Activated T-helper 2 cell treated with anti-CD3 and anti-CD28 coated beads, Interferon-gamma antibody, Interleukin-2, Interleukin-4, amounts not matched to agents 10 μg/mL and 5 μg/mL and 100 μg/mL, durations not matched to agents 14 hours and 24 hours and 36 hours (primary cell): ENCODE measurements around the gene HLCS. TPM values are rescaled to one million over a fixed set of nuclear protein-coding genes. Genes with fewer than 3 reads are reported as not detected.

Experiments used
- total RNA-seq: library from RNA; stranded (reverse); gene quantifications from 2 replicates; pipeline ENCODE4 v1.2.3, GENCODE V29; 2022

HLCS gene
- total RNA-seq, 1 donor from 2014 or later = 17.2 TPM

Other genes starting within 250 kb of the HLCS start
- gene RIPPLY3, start 40.0 kb upstream of the HLCS start, total RNA-seq = 0.21 TPM in 1 of 2 replicates, not detected in the other
- 20.6 and 23.7 TPM in 2 replicates for gene PIGP, start 106.4 kb upstream of the HLCS start, total RNA-seq
- 60.9 and 66.8 TPM in 2 replicates for gene TTC3, start 106.6 kb upstream of the HLCS start, total RNA-seq